Measurements from ENCODE around the gene GPC1.

- no peak for TF ChIP-seq ZNF274 (IDR thresholded peaks at IDR 0.05; ENCODE audit: low read depth, low read length)
- no peak for TF ChIP-seq YY1 (IDR thresholded peaks at IDR 0.05; ENCODE audit: insufficient read depth, insufficient read length)
These were observed 38.6 kb upstream of the GPC1 start for GRCh38 chr2:240396623-240397541.
